ENCODE data around the gene PPP1R13L. TPM values are rescaled to one million over a fixed set of nuclear protein-coding genes. Genes with fewer than 3 reads are reported as not detected.

PPP1R13L gene
- total and polyA plus RNA-seq, 2 donors (not counting 1 experiment from before 2014, with no cell fraction given), result 3.0 to 5.8 TPM

- Histone ChIP-seq H3K4me3 (replicated peaks in 1 of 4; ENCODE audit: control extremely low read depth in 1 of 4, insufficient read depth in 1 of 4, low read depth in 3 of 4, low read length in 4 of 4) (no peak overlapping the region), H3K4me1 (ENCODE audit: control insufficient read depth, extremely low read depth, insufficient read depth, low read length) (peaks cover 13% of the 10 kb centered on the region), H3K36me3 (ENCODE audit: control insufficient read depth, insufficient read depth, low read length) (peaks cover 12% of the 10 kb centered on the region), H3K9me3 (ENCODE audit: control insufficient read depth, insufficient read depth, low read depth, low read length) (no peaks in the 10 kb centered on the region), H3K27me3 (ENCODE audit: control insufficient read depth, insufficient read depth, low read length) (no peaks in the 10 kb centered on the region), H2AFZ (ENCODE audit: low read length) (no peak overlapping the region), H3K27ac (ENCODE audit: insufficient read depth, low read length) (no peak overlapping the region), H3K4me2 (ENCODE audit: extremely low read depth, insufficient read depth, low read length) (no peak overlapping the region), H3K9ac (ENCODE audit: insufficient read depth, low read length) (no peak overlapping the region), H4K20me1 (ENCODE audit: control insufficient read depth, extremely low read depth, insufficient read depth, low read length) (no peaks in the 10 kb centered on the region), H3K79me2 (ENCODE audit: control insufficient read depth, insufficient read depth, low read length) (peaks cover 21% of the 10 kb centered on the region)
- no peak for TF ChIP-seq CTCF (conservative IDR thresholded peaks at IDR 0.05 in 1 of 2, IDR thresholded peaks at IDR 0.05 in 1 of 2; ENCODE audit: low read depth in 1 of 2, low read length in 2 of 2)
- no peak for TF ChIP-seq EZH2 (IDR thresholded peaks at IDR 0.05; ENCODE audit: low read length, missing control alignments)
- no peak for DNase-seq (ENCODE audit: low read depth in 2 of 2)
Observed at GRCh38 chr19:45419895-45420294, 15.0 kb upstream of the PPP1R13L start.

GRCh38 chr19:45419396-45419795 is 14.5 kb upstream of the PPP1R13L start:
- H3K79me2 ChIP-seq (ENCODE audit: control insufficient read depth, insufficient read depth, low read length), result peaks cover 21% of the 10 kb centered on the region

GRCh38 chr19:45418802-45419201 is 13.9 kb upstream of the PPP1R13L start:
- H3K27me3 ChIP-seq (ENCODE audit: control insufficient read depth, insufficient read depth, low read length), result no peaks in the 10 kb centered on the region
- peaks cover 18% of the 10 kb centered on the region for H3K36me3 ChIP-seq (ENCODE audit: control insufficient read depth, insufficient read depth, low read length)
- H3K79me2 ChIP-seq (ENCODE audit: control insufficient read depth, insufficient read depth, low read length), result peaks cover 21% of the 10 kb centered on the region
- no peak overlapping the region for H3K27ac ChIP-seq (ENCODE audit: insufficient read depth, low read length)
- no peaks in the 10 kb centered on the region for H4K20me1 ChIP-seq (ENCODE audit: control insufficient read depth, extremely low read depth, insufficient read depth, low read length)
- H3K9ac ChIP-seq (ENCODE audit: insufficient read depth, low read length), result no peak overlapping the region
- no peak overlapping the region for H3K4me3 ChIP-seq (replicated peaks in 1 of 4; ENCODE audit: control extremely low read depth in 1 of 4, insufficient read depth in 1 of 4, low read depth in 3 of 4, low read length in 4 of 4)
- no peak overlapping the region for H3K4me2 ChIP-seq (ENCODE audit: extremely low read depth, insufficient read depth, low read length)
- peaks cover 6% of the 10 kb centered on the region for H3K4me1 ChIP-seq (ENCODE audit: control insufficient read depth, extremely low read depth, insufficient read depth, low read length)
- H3K9me3 ChIP-seq (ENCODE audit: control insufficient read depth, insufficient read depth, low read depth, low read length), result no peaks in the 10 kb centered on the region
- TF ChIP-seq CTCF (conservative IDR thresholded peaks at IDR 0.05 in 1 of 2, IDR thresholded peaks at IDR 0.05 in 1 of 2; ENCODE audit: low read depth in 1 of 2, low read length in 2 of 2) (no peak), EZH2 (IDR thresholded peaks at IDR 0.05; ENCODE audit: low read length, missing control alignments) (no peak)
- H2AFZ ChIP-seq (ENCODE audit: low read length), result no peak overlapping the region
- no peak for DNase-seq (ENCODE audit: low read depth in 2 of 2)

More at GRCh38 chr19:45419396-45419795, 14.5 kb upstream of the PPP1R13L start:
- H3K4me1 ChIP-seq (ENCODE audit: control insufficient read depth, extremely low read depth, insufficient read depth, low read length), result peaks cover 9% of the 10 kb centered on the region
- no peak for DNase-seq (ENCODE audit: low read depth in 2 of 2)
- no peak overlapping the region for H3K4me3 ChIP-seq (replicated peaks in 1 of 4; ENCODE audit: control extremely low read depth in 1 of 4, insufficient read depth in 1 of 4, low read depth in 3 of 4, low read length in 4 of 4)
- no peak overlapping the region for H3K9ac ChIP-seq (ENCODE audit: insufficient read depth, low read length)
- no peak overlapping the region for H2AFZ ChIP-seq (ENCODE audit: low read length)
- H3K27ac ChIP-seq (ENCODE audit: insufficient read depth, low read length), result no peak overlapping the region
- no peak overlapping the region for H3K4me2 ChIP-seq (ENCODE audit: extremely low read depth, insufficient read depth, low read length)
- peaks cover 15% of the 10 kb centered on the region for H3K36me3 ChIP-seq (ENCODE audit: control insufficient read depth, insufficient read depth, low read length)
- H3K27me3 ChIP-seq (ENCODE audit: control insufficient read depth, insufficient read depth, low read length), result no peaks in the 10 kb centered on the region
- TF ChIP-seq EZH2 (IDR thresholded peaks at IDR 0.05; ENCODE audit: low read length, missing control alignments), result no peak
- TF ChIP-seq CTCF (conservative IDR thresholded peaks at IDR 0.05 in 1 of 2, IDR thresholded peaks at IDR 0.05 in 1 of 2; ENCODE audit: low read depth in 1 of 2, low read length in 2 of 2), result no peak
- H3K9me3 ChIP-seq (ENCODE audit: control insufficient read depth, insufficient read depth, low read depth, low read length), result no peaks in the 10 kb centered on the region
- no peaks in the 10 kb centered on the region for H4K20me1 ChIP-seq (ENCODE audit: control insufficient read depth, extremely low read depth, insufficient read depth, low read length)
